NCI-H1092 (cell line): ENCODE results near the gene RHBDL1.

Experiments used
- DNase-seq: peaks from one replicate; lab custom pipeline; 2025; lab: John Stamatoyannopoulos, UW

Gene RHBDL1

DNA sequence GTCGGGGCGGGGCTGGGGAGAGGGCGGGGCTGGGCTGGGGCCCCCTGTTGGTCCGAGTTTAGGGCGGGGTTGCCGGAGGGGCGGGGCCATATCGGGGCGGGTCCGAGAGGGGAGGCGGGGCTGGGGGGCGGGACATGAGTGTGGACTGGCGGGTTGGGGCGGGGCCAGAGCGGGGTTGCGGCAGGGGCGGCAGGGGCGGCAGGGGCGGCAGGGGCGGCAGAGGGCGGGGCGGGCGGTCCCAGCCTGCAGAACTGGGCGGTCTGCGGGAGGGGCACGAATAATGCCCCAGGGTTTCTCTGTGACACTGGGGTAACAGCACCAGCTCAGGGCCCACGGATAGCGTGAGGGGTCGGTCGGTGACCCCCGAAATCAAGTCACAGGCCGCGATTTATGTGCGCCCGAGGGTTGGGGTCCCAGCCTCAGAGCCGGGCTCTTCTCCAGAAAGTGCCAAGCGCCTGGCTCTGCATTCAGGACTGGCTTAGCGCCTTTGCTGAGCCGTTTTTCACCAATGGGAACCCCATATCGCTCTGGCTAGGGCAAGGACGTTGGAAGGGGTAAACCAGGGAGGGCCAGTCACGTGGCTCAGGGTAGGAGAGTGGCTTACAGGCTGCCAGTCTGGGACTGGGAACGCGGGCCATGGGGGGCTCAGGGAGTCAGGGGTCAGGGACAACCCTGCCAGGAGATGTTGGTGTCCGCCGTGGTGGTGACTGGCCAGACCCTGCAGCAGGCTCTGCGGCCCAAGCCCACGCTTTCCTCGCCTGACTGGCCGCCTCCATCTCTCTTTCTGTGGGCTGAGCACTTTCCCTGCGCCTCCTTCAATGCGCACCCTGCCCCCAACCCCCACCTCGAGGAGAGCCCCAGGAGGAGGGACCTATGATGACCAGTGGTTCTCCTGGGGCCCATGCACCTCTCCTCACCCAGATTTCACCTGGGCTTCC, 38.1 kb upstream of the RHBDL1 start:
- DNase-seq: peak; percentile 91

DNA sequence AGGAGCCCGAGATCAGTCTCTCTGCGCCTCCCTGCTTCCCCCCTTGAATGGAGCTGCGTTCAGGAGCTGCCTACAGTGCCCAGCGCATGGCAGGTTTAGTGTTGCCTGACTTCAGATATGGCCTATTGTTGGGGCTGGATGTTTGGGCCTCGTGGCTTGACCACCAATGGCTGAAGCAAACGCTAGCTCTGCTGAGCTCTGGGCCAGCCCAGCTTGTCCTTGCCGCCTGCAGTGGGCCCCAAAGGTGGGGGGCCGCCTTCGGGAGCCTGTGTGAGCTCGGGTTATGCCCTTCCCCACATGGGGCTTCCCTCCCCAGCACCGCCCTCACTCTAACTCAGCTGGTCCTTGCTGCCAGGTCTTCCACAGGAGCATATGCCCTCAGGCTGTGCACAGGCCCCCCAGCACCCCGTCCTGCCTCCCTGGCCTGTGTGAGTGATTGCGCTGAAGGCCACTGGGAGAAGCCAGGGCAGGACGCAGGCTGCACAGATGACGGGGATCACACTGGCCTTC, 37.4 kb upstream of the RHBDL1 start:
- DNase-seq: no peak

DNA sequence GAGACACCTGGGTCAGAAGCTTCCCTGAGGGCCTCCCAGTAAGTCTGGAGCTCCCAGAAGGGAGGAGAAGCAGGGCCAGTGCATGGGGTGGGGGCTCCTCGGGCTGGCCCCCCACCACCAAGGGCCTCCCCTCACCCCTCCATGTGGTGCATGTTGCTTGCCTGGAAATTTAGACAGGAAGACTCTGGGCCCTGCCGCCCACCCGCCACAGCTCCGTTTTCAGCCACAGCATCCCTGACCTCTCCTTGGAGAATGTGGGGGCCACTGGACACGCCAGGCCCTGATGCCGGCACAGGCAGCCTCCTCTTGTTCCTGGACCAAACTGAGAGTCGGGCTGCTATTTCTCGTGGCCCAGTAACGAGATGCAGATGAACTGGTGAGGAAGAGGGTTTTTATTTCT, 36.6 kb upstream of the RHBDL1 start:
- DNase-seq: no peak

DNA sequence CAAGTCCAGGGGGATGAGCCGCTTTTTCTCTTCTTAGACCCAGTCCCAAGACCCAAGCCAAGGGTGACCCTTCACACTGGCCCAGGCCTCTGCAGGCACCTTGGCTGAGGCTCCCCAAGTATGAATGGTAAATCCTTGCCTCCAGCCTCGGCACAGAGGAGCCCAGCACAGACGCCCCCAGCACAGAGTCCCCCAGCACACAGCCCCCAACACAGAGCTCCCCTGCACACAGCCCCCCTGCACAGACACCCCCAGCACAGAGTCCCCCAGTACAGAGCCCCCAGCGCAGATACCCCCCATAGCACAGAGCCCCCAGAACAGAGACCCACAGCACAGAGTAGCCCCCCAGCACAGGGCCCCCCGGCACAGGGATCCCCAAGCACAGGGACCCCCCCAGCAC, 34.9 kb upstream of the RHBDL1 start:
- no peak for DNase-seq

DNA sequence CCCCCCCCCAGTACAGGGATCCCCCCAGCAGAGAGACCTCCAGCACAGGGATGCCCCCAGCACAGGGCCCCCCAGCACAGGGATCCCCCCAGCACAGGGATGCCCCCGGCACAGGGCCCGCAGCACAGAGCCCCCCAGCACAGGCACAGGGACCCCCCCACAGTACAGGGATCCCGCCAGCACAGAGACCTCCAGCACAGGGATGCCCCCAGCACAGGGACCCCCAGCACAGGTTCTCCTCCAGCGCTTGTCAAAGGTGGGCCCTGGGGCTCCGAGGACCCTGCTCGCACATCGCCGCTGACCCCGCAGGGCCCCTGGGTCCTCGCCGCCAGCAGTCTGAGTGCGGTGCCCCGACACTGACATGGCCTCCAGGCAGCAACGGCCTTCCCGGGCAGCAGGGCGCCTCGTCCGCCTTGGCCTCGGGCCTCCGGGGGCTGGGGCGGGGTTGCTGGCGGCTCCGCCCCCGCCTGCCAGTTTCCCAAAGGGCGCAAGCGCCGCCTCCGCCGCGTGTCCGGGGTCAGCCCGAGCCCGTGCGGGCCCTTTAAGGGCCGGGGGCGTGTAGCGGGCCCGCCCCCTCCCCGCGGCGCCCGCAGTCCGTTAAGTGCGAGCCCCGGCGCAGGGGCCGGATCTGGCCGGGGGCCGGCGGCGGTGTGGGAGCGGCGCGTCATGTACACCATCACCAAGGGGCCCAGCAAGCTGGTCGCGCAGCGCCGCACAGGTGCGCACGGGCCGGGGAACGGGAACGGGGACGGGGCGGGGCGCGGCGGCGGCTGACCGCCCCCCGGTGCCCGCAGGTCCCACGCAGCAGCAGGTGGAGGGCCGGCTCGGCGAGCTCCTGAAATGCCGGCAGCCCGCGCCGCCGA, 33.9 kb upstream of the RHBDL1 start, which contains the start of gene MCRIP2:
Gene MCRIP2, plus strand, starts transcription at position 503 of the 863 bp plus-strand sequence. Its CDS starts 164 bp downstream, at position 667.
- peak; percentile 43 for DNase-seq

DNA sequence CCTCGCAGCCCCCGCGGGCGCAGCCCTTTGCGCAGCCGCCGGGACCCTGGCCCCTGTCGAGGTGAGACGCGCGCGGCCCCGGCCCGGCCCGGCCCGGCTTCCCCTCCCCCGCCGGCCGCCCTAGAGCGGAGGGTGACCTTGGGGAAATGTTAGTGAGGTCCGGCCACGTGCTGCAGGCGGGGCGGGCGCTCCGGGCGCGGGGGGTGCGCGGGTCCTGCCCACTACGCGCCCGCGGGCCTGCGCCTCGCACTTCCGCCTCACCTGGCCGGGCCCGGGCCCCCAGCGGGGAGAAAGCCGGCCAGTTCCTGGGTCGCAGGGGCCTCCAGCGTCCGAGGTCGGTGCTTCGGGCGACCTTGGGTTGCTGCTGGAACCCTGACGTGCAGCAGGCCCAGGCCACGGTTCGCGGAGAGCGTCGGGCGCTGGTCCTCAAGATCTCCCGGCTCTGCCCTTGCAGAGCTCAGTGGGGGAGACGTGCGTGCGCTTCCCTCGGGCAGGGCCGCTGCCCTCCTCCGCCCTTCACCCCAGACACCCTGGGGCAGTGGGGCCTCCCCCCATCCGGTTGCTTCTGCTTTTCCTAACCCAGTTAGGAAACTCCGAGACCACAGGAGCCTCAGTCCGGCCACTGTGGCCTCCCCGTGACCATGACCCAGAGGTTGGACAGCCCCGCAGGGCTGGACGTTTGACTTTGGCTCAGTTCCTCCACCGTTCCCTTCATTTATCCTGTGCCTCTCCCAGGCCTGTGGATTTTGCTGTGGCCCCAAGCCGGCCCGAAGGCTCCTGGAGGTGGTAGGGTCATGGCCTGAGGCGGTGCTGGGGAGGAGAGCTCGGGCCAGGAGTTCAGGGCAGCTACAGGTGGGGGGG, 33.1 kb upstream of the RHBDL1 start:
- DNase-seq: no peak

DNA sequence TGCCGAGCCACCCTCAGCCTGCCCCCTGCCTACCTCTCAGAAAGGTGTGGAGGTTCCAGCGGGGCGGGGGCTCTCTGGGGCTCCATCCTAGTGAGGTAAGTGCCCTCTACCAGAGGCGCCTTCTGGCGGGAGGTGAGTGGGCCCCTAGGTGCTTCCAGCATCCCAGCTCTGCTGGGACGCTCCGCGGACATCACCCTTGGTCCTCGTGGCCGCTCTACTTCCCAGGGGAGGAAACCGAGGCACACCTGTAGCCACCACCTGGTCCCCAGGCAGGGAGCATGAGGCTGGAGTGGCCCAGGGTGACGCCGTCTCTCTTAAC, 32.5 kb upstream of the RHBDL1 start:
- DNase-seq: no peak

DNA sequence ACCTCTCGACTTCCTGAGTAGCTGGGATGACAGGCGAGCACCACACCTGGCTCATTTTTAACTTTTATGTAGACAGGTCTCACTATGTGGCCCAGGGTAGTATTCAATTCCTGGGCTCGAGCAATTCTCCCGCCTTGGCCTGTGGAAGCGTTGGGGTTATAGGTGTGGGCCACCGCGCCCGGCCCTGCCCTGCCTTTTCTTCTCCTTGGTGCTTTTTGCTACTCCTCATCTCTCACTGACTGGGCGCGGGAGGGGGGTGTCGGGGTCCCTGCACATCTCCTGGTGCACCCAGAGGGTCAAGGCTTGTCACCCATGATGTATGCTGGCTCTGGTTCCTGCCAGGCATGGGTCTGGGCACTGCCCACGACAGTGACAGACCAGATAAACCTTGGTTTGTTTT, 30.9 kb upstream of the RHBDL1 start:
- no peak for DNase-seq

DNA sequence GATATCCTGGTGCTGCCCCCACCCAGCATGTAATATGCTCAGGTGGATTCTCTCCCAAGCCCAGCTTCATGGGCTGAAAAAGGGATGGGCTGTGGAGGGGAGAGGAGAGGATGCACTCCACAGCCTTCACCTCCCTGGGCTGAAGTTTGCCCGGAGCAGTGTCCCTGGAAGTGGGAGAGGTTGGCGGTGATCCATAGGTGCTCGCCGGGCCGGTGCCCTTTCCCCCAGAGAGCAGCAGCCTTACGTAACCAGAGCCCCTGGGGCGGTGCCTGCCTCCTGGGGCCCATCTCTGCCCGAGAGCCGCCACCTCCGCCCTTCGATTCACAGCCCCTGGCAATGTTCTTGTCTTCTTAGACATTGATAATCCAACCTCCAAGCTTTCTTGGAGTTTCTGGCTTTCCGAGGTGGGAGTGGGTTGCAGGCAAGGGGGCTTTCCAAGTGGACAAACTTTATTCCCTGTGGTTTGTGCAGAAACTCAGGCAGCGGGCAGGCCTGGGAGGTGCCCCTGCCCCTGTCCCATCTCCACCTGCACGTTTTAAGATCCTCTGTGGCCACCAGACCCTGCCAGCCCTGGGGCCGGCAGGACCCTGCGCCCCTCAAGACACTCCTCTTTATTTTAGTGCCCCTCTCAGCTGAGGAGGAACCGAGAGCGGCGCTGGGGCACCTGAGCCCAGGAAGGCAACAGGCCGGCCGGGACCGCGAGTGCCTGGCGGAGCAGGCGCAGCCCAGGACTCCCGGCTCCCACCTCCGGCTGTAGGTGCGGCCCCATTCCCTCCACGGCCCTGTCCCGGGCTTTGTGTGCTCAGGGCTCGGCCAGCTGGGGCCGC, 29.4 kb upstream of the RHBDL1 start:
- no peak for DNase-seq

DNA sequence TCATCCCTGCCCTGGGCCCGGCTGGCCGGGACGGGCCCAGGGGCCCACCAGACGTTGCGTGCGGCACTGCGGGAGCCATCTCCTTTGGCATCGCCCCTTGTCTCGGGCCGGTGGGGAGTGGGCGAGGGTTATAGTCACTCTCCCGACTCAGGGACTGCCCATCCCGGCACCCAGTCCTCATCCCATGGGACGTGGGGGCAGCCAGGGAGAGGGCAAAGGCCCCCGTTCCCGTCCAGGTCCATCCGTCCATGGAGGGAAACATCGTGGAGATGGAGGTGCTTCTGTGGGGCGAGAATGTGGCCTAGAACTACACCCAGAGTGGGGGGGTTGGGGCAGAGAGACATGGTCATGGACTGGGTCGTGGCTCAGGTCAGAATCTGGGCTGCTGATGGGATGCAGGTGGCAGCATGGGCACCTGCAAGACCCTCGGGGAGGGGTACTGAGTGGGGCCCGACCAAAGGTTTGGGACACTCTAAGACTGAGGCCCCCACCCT, 28.7 kb upstream of the RHBDL1 start:
- no peak for DNase-seq

DNA sequence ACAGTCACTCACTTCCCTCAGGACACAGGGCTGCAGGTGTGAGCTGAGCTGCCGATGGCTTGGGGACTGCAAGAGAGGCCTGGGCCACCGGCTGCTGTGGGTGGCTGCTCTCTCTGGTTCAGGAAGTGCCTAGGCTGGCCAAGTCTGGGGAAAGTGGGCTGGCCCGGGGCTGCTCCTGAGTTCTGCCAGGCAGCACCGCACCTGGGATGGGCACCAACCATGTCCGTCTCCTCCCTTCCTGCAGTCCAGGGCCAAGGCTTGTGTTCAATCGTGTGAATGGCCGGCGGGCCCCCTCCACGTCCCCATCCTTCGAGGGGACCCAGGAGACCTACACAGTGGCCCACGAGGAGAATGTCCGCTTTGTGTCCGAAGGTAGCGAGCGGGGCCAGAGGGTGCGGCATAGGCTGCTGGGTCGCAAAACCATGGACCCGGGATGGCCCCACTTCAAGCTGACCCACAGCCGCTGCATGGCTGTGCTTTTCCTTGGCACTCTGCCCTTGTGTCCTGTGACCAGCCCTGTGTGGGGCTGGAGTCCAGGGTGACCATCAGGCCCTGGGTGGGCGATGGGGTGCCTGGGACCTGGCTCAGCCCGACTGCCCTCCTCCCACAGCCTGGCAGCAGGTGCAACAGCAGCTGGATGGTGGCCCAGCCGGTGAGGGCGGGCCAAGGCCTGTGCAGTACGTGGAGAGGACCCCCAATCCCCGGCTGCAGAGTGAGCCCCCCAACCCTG, 28.1 kb upstream of the RHBDL1 start:
- DNase-seq: no peak

DNA sequence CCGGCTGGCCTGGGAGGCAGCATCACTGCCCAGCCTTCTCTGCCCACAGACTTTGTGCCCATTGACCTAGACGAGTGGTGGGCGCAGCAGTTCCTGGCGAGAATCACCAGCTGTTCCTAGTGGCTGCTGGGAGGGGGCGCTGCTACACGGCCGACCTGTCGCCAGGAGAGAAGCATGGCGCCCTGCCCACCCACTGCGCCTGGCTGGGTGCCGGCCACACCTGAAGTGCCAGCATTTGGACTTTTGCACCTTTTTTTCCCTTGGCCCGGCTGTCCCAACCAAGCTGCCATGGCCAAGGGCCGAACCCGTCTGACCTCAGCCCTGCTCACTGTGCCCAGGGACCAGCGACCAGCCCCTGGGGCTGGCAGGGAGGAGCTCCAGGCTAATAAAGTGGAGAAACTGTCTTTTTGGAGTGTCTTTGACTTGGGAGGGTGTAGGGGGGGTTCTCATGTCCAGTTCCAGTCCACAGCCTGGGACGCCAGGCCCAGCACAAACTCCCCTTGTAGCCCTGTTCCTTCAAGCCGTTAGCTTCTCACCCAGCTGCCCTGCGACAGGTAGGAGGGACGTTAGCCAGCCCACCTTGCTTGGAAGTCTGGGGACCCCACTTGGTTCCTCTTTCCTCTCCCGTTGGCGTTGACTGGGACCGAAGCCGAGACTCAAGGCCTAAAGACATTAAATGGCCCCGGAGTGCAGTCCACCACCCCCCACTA, 27.2 kb upstream of the RHBDL1 start:
- DNase-seq: peak; percentile 23

DNA sequence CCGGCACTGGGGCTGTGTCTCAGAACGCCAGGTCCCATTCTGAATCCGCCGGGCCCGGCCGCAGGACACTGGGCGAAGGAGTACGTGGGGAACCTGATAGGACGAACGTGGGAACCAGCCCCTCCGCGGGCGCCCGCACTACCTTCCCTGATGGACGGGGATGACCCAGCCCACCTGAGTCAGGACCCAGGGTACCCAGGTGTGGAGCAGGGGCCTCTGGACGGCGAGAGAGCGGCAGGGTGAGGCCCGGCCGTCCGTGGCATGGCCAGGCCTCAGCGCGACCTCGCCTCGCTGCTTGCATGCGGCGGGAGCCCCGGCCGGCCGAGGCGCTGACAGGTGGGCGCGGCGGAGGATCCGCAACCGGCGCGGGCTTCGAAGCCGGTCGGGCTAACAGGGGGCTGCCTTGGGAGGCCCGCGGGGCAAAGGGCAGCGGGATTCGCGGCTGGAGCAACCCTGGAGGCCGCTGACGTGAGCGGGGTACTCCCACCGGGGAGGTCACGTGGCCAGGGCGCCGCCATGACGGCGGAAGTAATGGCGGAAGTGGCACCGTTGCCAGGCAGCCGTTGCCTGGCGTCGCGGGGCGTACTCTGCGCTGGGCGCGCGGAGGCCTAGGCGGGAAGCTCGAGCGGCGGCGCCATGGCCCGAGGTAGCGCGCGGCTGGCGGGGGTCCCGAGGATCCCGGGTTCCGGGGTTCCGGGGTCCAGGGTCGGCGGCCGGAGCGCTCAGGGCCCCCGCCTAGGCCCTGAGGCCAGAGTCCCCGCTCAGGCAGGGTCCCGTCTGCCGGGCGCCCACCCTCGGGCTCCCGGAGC, 26.5 kb upstream of the RHBDL1 start, which contains the start of gene WDR90:
Gene WDR90, plus strand, starts transcription at position 585 of the 809 bp plus-strand sequence. Its CDS starts 52 bp downstream, at position 637.
- peak; percentile 90 for DNase-seq

DNA sequence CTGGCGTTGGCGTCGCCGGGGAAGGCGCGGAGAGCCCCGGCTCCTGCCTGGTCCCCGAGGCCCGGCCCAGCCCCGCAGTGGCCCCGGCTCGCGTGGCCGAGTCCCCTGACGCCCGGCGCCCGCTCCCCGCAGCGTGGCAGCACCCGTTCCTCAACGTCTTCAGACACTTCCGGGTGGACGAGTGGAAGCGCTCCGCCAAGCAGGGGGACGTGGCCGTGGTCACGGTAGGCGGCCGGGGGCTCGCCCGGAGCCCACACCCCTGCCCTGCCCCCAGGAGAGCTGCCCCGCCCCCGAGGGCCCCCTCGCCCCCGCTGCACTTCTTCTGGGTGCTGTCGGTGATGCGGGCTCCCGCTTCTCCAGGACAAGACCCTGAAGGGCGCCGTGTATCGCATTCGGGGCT, 25.8 kb upstream of the RHBDL1 start:
- DNase-seq: no peak

DNA sequence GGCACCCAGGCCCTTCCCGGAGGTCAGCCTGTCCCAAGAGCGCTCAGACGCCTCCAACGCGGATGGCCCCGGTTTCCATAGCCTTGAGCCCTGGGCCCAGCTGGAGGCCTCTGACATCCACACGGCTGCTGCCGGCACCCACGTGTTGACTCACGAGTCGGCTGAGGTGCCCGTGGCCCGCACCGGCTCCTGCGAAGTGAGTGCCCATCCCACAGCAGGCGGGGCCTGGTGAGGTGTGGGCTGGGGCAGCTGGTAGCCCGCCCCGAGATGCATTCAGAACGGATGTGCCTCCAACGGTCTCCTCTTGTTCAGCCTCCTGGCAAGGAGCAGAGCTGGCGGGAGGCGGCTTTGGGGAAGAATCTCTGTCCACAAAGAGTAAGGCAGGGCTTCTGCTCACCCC, 23.6 kb upstream of the RHBDL1 start:
- DNase-seq: no peak

DNA sequence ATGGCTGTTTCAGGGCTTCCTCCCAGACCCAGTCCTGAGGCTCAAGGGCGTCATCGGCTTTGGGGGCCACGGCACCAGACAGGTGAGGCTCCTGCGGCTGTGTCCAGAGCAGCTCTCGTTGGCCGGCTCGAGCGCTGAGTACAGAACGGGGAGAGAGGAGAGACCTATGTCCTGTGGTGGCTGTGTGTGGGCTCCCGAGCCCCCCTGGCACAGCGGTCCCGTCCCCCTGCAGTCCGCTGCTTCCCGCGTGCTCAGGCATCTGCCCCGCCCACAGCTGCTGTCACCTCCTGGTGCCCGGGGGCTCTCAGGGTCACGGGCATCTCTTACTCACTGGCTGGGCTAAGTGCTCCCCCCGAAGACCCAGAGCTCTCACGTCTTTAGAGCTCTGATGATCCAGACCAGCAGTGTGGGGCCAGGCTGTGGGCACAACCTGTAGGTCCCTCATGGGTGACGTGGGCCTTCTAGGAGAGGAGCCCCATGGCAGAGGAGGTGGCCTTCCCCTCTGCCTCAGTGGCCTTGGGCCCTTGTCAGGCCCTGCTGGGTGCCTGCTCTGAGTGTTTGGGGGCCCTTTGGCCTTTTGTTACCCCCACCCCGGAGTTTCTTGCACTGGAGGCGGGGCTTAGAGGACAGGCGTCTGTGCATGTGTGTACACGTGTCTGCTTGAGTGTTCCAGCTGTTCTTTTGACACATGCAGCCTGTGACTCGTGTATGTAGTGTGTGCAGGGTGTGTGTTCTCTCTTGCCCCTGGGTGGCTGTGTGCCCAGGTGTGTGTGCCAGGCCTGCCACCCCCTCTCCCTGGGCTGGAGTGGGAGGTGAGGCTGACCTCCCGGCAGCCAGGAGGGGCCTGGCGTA, 22.8 kb upstream of the RHBDL1 start:
- DNase-seq: no peak

DNA sequence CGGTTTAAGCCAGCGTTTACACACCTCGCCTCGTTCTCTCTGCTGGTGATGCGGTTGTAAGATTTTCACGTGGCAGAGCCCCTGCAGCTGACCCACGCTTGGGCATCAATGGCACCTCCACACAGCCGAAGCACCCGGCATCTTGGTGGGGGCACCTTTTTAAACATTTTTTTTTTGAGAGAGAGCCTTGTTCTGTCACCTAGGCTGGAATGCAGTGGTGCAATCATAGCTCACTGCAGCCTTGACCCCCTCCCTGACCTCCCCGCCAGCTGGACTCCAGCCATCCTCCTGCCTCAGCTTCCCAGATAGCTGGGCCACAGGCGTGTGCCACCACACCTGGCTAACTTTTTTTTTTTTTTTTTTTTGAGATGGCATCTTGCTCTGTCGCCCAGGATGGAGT, 21.4 kb upstream of the RHBDL1 start:
- DNase-seq: no peak
